CD4-positive, alpha-beta T cell (primary cell): ENCODE results near the gene KDSR. TPM values are rescaled to one million over a fixed set of nuclear protein-coding genes. Genes with fewer than 3 reads are reported as not detected.

Experiments
- ATAC-seq: fragments of 200-7000 bp; cut with Tn5 transposase; one replicate; pipeline ENCODE4 v1.10.0; 2022; ENCODE audit warnings: mild to moderate bottlenecking; ENCODE audit not compliant: poor library complexity
- CTCF ChIA-PET: fragments of 350-600 bp; sonication (Branson Sonifier 250); formaldehyde crosslinking; loops from one replicate; lab custom pipeline; 2021; ENCODE audit warnings: antibody characterized with exemption, inconsistent platforms; lab: Charles Lee
- POLR2A ChIA-PET: fragments of 350-600 bp; sonication (Branson Sonifier 250); formaldehyde crosslinking; loops from one replicate; lab custom pipeline; 2021; ENCODE audit warnings: antibody characterized with exemption, inconsistent platforms; lab: Charles Lee
- DNase-seq, 14 experiments: peaks; one replicate each; pipeline ENCODE4 v3.0.0-alpha.2; 2013 to 2020; ENCODE audit warnings: mixed read lengths in 2 of 14
- H3K27ac ChIP-seq, 2 donors: one replicate each; pipeline versions ENCODE4 v1.5.1 to v1.7.0; 2013; ENCODE audit warnings: low read length in 2 of 2, low read depth in 1 of 2, mild to moderate bottlenecking in 1 of 2
- H3K27me3 ChIP-seq, 2 experiments: 1 replicate in 1 of 2; 2 replicates in 1 of 2; pipeline versions ENCODE4 v1.6.1 to v1.7.0; 2013; ENCODE audit warnings: low read length in 2 of 2, control low read depth in 1 of 2, mild to moderate bottlenecking in 1 of 2, moderate library complexity in 1 of 2; ENCODE audit not compliant: insufficient read depth in 2 of 2, control insufficient read depth in 1 of 2
- H3K36me3 ChIP-seq: one replicate; pipeline ENCODE4 v1.6.1; 2013; ENCODE audit warnings: low read length, control low read depth; ENCODE audit not compliant: insufficient read depth
- H3K4me1 ChIP-seq: one replicate; pipeline ENCODE4 v1.6.1; 2013; ENCODE audit warnings: low read length, control low read depth; ENCODE audit not compliant: insufficient read depth
- H3K4me3 ChIP-seq: one replicate; pipeline ENCODE4 v1.5.1; 2013; ENCODE audit warnings: mild to moderate bottlenecking, low read length, moderate library complexity
- H3K9me3 ChIP-seq, 2 experiments: 1 replicate in 1 of 2; 2 replicates in 1 of 2; pipeline versions ENCODE4 v1.6.1 to v1.7.0; 2013; ENCODE audit warnings: low read length in 2 of 2, mild to moderate bottlenecking in 2 of 2, control low read depth in 1 of 2, moderate library complexity in 1 of 2; ENCODE audit not compliant: control insufficient read depth in 1 of 2, insufficient read depth in 1 of 2
- H3K27ac Mint-ChIP-seq: one replicate; pipeline ENCODE4 v1.8.0; 2020; ENCODE audit warnings: mixed read lengths
- H3K27me3 Mint-ChIP-seq: one replicate; pipeline ENCODE4 v1.8.0; 2021; ENCODE audit warnings: mixed read lengths
- H3K36me3 Mint-ChIP-seq: one replicate; pipeline ENCODE4 v1.8.0; 2021; ENCODE audit warnings: low read depth, mixed read lengths
- H3K4me1 Mint-ChIP-seq: one replicate; pipeline ENCODE4 v1.8.0; 2021; ENCODE audit warnings: low read depth, mixed read lengths
- H3K4me3 Mint-ChIP-seq: one replicate; pipeline ENCODE4 v1.8.0; 2020; ENCODE audit warnings: mild to moderate bottlenecking, mixed read lengths
- H3K9me3 Mint-ChIP-seq: one replicate; pipeline ENCODE4 v1.8.0; 2020; ENCODE audit warnings: mixed read lengths
- CTCF ChIP-seq: fragments of 200-600 bp; IDR thresholded peaks from one replicate; pipeline ENCODE4 v1.8.0; 2022; ENCODE audit warnings: antibody characterized with exemption, mild to moderate bottlenecking
- intact Hi-C, 2 experiments: fragments of 100-400 bp; cut with DNase I in 1 of 2; cut with micrococcal nuclease in 1 of 2; formaldehyde crosslinking; loops; one replicate each; pipeline versions ENCODE4 v1.15.1 to v1.9.0; 2023 to 2025; cut with DNase I, micrococcal nuclease
- total RNA-seq, 174 experiments: library from RNA in 2 of 174; stranded (reverse) in 2 of 174; gene quantifications; one replicate each; pipeline ENCODE4 v1.2.3 and lab custom pipeline; 2021 to 2026

KDSR gene
- total RNA-seq, 2 experiments from 2014 or later: 21.1 to 23.5 TPM

GRCh38 chr18:63283305-63284094 is 83.5 kb downstream of the KDSR start:
- Mint-ChIP-seq H3K4me1 (peaks cover 36% of the 10 kb centered on the region), H3K9me3 (no peaks in the 10 kb centered on the region), H3K27me3 (no peaks in the 10 kb centered on the region), H3K27ac (no peak overlapping the region), H3K4me3 (no peak overlapping the region), H3K36me3 (peaks cover 50% of the 10 kb centered on the region)
- Histone ChIP-seq H3K36me3 (peaks cover 41% of the 10 kb centered on the region), H3K27ac (no peak overlapping the region), H3K4me3 (no peak overlapping the region), H3K4me1 (peaks cover 46% of the 10 kb centered on the region), H3K9me3 (no peaks in the 10 kb centered on the region), H3K27me3 (no peaks in the 10 kb centered on the region)
- no peak for ATAC-seq
- ChIA-PET CTCF (interaction anchor here (1.5 kb wide), 1 partner anchor 128 kb away, joined by 3 read pairs; no protein-coding TSS in a partner anchor), POLR2A (no interaction called here)
- no peak for TF ChIP-seq CTCF
- DNase-seq: no peak
- intact Hi-C loops: no loop called here

GRCh38 chr18:63282793-63283192 is 84.2 kb downstream of the KDSR start:
- POLR2A ChIA-PET: interaction anchor here (0.6 to 1.5 kb wide), 3 partner anchors 8 to 79 kb away, joined by 3 to 5 read pairs (median 5); no protein-coding TSS in a partner anchor
- intact Hi-C loops: no loop called here
- no peak overlapping the region for H3K4me3 Mint-ChIP-seq
- H3K27ac ChIP-seq: no peak overlapping the region
- peaks cover 48% of the 10 kb centered on the region for H3K36me3 ChIP-seq
- no peak overlapping the region for H3K4me3 ChIP-seq
- no peaks in the 10 kb centered on the region for H3K27me3 ChIP-seq
- ATAC-seq: no peak
- no peaks in the 10 kb centered on the region for H3K27me3 Mint-ChIP-seq
- TF ChIP-seq CTCF: no peak
- DNase-seq: no peak
- H3K36me3 Mint-ChIP-seq: peaks cover 56% of the 10 kb centered on the region
- peaks cover 50% of the 10 kb centered on the region for H3K4me1 ChIP-seq
- CTCF ChIA-PET: interaction anchor here (1.0 to 1.5 kb wide), 3 partner anchors 13 to 127 kb away, joined by 3 to 4 read pairs (median 3); partner anchors contain the start of gene BCL2
- H3K27ac Mint-ChIP-seq: no peak overlapping the region
- no peaks in the 10 kb centered on the region for H3K9me3 ChIP-seq
- H3K4me1 Mint-ChIP-seq: peaks cover 43% of the 10 kb centered on the region
- no peaks in the 10 kb centered on the region for H3K9me3 Mint-ChIP-seq

Other genes with a start within 250 kb of the KDSR start
- gene BCL2, start 47.4 kb downstream of the KDSR start, total RNA-seq: 10 to 100 TPM; 40.1 to 40.3 TPM
- gene VPS4B, start 55.3 kb upstream of the KDSR start, total RNA-seq: 10 to 100 TPM; 46.0 to 50.8 TPM
- gene SERPINB5, start 109.8 kb upstream of the KDSR start, total RNA-seq: not detected
- gene SERPINB12, start 175.2 kb upstream of the KDSR start, total RNA-seq: not detected
- not detected for gene SERPINB13, start 220.1 kb upstream of the KDSR start, total RNA-seq